GM15510 (cell line): Measurements from ENCODE around the gene POC1B.
A peak's percentile ranks its signal among the peaks of the same experiment; 100 is the strongest.

Experiments
- POLR2A ChIP-seq: IDR thresholded peaks from 3 replicates; pipeline ENCODE4 v1.6.1; 2011; ENCODE audit warnings: borderline replicate concordance; ENCODE audit not compliant: insufficient read length; ENCODE audit errors: extremely low read depth

POC1B gene

DNA sequence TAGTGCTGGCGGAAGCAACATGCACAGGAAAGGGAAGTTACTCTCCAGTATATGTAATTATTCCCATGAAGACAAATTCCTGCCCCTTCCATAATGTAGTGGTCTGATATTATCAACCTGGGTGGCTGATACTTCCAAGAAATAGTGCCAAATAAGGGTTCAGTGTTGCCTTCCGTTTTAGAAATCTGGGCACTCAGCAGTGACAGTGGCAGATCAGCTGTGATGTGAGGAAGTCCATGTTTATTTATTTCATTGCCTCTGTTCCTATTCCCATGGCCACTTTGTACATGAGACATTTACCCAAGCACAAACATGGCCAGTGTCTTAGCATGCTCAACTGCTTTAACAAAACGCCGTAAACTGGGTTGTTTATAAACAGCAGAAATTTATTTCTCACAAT lies 20.3 kb upstream of the POC1B start:
- no peak for TF ChIP-seq POLR2A

DNA sequence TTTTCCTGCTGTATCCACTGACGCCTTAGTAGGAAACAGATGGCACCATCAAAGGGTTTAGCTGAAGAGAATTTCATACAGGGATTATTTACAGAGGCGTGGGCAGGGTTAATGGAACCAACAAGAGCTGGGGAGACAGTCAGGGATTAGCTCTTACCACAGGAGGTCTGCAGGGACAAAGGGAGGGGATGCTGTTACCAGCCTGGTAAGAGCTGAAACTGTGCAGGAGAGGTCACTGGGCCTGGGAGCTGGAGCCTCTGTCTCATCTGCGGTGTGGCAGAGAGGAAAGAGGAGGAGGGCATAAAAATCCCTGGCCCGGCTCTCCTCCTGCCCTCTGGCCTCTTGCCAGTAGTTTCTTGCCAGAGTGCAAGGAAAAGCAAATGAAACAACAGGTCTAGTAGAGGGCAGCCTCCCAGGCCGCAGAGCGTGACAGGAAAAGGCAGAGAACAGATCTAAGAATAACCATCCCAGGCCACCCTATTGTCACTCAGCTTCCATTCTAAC lies 18.9 kb upstream of the POC1B start:
- TF ChIP-seq POLR2A: no peak

DNA sequence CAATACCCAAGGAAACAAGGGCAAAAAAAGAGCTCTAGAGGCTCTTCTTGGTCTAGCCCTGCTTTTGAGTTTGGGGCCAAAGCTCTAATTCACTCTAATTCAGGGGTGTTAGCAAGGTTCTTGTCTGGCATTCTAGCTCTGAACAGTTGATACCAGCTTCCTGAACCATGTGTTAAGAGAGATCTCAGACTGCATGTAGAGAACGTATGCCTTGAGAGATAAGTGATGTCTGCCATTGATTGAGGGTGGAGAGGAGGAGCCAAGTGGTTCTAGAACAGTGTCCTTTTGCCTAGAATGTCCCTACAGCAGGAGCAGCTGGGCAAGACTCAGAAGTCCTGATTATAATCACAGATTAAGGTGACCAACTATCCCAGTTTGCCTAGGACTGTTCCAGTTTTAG lies 18.2 kb upstream of the POC1B start:
- TF ChIP-seq POLR2A: no peak

DNA sequence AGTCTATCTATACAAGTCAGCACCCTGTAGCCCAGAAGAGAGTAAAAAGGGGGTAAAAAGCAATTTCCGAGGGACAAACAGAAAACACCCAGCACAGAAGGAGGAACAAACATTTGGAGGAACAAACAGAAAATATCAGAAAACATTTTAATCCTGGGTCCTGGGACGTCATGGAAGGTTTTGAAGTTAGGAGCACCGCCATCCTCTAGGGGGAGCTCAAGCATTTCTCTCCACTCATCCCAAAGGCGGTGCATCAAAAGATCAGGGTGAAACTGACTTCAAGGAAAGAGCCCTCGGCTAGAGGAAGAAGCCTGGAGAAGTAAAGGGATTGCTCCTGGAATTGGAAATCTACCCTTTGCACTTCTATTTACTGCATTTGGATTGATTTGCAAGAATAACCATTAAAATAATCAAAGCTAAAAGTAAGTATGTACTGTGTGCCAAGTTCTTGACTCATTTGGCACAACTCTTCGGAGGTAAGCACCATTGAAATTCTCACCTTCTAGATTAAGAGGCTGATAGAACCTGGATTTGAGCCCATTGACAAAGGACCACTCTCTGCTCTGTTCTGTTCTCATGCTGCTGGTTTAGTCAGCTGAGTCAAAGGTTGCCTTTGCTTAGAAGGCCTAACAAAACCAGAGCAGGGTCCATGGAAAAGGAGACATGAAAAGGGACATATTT lies 17.2 kb upstream of the POC1B start:
- no peak for TF ChIP-seq POLR2A

DNA sequence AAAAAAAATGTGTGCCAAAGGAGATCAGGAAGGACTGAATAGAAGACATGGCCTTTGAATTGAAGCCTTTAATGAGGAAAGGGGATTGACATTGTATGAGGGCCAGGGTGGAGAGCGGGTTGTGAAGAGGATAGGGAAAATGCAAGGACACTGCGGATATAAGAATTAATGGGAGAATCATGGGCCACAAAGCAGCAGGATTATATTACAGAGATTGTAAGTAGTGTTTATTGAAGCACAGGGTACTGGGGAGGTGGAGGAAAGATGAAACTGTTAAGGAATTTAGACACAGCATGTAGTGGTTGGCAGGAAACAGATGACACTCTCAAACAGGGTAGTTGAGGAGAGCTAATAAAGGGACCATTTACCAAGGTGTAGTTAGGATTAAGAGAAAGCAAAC lies 16.4 kb upstream of the POC1B start:
- TF ChIP-seq POLR2A: no peak

DNA sequence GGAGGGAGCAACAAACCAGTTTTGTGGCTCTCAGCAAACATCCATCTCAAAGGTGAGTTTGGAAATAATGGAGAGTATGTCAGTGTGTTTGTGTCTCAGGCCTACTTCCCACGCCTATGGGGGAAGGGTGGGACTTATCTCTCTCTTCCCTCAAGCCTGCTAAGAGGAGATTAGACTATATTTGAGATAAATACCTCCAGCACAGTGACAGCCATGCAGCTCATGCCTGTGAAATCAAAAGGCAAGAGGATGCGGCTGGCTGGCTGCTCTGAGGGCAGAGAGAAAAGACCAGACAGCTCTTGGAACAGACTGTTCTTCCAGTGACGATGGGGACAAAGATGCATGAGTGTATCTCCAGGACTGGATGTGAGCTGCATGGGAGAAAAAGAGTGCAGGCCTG lies 14.7 kb upstream of the POC1B start:
- no peak for TF ChIP-seq POLR2A

DNA sequence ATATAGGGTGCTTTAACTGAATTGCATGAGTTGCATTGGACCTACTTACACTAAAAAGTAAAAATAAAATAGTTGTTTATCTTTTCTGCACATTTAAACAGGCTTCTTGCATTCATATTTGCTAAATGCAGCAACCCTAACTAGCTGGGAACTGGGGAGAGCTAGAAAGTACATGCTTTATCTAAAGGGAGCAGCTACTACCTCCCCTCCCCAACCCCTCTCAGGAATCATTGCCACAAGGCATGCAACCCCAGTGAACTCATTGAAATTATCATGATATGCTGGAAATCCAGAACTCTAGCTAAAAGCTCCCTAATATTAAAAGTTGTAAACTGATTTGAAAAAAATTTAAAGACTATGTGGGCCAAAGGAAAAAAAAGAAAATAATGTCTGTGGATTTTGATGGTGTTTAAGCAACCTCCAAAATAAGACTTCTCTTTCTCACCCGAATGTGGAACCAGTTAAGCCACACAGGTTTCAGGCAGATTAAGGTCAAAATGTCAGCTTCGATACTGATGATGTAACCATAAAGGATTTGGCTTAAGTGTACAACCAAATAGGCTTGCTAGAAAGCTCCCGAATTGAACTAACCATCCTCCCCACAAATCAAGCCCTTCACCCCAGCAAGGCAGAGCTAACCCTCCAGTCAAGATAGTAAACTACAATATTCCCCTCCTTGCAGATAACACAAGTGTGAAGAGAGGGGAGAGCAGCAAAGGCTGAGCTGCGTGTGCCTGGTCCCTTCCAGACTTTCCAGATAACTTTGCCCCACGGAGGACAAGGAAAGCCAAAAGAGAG lies 13.8 kb upstream of the POC1B start:
- no peak for TF ChIP-seq POLR2A

DNA sequence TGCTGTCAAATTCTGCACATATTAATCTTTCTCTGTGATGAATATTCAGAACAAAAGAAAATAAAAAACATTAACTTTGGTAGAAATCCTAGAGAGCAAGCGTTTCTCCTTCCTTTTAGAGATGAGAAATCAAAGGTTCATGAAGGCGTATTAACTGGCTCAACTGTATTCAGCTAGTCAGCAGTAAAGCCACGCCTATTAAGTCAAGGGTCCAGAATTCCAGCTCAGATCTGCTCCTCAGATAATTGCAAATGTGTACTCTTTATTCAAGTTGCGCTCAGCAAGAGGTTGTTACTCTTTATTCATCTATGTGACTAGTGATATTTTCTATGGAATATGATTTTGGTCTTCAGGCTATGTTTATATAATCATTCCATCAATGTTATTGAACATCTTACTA lies 13.1 kb upstream of the POC1B start:
- no peak for TF ChIP-seq POLR2A

DNA sequence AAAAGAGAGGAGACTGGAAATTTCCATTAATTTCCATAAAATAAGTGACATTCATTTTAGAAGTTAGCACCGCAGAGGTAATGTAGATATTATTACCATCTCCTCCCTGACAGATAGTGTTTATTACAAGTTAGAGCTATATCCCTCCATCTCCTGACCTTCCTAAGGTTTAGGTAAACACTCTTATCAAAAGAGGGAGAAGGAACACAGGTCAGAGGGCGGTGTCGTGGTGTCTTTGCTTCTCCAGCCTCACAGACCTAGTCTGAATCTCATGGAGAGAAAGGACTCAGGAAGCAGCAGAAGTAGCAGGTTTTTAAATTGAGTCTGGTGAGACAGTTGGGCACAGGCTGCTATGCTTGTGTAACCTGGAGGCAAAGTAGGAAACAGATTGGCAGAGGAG lies 11.5 kb upstream of the POC1B start:
- TF ChIP-seq POLR2A: no peak

DNA sequence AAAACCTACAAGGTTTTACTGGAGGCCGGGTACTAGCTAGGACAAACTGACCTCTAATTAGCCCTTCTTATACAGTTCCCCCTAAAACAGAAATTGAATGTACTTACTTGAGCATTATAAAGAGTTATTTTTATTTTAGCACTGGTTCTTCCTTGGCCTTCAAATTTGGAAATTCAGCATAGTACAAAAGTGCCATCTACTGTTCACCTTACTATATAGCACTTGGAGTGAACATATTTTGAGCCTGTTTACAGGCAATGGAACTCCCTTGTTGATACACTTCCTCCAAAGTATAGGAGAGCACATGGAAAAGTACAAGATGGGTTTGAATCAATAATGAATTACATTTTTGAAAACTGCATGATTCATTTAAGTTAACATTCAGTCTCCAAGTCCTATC lies 3.9 kb upstream of the POC1B start:
- no peak for TF ChIP-seq POLR2A

DNA sequence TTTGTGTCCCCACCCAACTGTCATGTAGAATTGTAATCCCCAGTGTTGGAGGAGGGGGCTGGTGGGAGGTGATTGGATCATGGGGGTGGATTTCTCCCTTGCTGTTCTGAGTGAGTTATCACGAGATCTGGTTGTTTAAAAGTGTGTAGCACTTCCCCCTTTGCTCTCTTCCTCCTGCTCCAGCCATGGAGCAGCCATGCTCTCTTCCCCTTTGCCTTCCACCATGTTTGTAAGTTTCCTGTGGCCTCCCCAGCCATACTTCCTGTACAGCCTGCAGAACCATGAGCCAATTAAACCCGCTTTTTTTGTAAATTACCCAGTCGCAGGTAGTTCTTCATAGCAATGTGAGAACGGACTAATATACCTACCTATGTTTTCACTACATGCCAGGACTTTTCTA lies 2.6 kb upstream of the POC1B start:
- TF ChIP-seq POLR2A: no peak

DNA sequence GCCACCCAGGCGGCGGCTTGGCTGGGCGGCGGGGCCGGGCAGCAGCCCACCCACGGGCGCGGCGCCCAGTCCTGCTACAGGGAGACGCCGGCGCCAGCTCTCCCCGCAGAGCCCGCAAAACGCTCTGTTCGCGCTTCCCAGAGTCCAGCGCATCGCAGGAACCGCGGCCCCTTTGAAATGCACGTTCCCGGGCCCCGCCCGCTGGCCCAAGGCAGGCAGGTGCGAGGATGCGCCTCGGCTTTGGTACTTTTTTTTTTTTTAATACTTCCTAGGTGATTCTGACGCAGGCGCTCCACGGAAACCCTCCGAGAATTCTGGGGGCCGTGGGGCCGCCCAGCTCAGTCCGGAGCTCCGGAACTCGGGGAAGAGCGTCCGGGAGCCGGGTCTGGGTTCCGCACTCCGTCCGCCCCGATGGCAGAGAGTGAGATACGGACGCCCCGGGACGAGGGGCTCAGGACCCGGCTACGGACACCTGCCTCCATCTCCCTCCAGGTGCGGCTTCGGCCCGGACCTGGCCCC lies 483 bp downstream of the POC1B start:
- TF ChIP-seq POLR2A: no peak

DNA sequence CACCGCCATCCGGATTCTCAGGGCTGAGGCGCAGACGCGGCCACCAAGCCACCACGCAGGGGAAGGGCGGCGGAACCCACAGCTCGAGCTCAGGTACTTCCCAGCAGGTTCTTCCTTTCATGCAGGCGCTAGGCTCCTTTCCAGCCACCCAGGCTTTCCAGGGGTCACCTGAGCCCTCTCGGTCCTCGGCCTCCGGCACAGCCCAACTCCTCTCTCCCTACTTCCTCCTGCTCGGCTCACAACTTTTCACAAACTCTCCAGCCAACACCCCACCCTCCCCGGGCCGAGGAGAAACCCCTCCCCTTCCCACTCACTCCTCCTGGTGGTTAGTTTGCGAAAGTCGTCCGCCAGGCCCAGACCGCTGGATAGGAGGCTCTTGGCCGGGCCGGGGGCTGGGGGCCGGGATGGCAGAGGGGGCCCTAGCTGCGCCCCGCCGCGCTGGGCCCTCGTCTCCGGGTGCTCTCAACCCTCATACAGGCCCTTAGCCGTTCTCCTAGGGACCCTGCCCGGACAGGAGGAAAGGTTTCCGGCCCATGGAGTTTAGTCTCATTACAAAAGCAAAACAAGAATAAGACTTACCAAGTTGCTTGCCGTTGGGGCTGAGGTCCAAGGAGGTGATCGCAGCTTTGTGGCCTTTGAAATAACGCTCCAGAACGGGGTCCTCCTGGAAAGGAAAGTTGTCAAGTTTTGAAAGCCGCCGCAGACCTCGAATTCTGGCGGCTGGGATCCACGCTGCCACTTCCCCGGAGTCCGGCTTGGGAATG lies 1.1 kb downstream of the POC1B start, which contains the start of gene GALNT4:
Gene GALNT4 (minus strand): TSS at position 256 of the 764 bp plus-strand sequence. CDS start 247 bp downstream, at position 9.
- TF ChIP-seq POLR2A: peak; percentile 31

DNA sequence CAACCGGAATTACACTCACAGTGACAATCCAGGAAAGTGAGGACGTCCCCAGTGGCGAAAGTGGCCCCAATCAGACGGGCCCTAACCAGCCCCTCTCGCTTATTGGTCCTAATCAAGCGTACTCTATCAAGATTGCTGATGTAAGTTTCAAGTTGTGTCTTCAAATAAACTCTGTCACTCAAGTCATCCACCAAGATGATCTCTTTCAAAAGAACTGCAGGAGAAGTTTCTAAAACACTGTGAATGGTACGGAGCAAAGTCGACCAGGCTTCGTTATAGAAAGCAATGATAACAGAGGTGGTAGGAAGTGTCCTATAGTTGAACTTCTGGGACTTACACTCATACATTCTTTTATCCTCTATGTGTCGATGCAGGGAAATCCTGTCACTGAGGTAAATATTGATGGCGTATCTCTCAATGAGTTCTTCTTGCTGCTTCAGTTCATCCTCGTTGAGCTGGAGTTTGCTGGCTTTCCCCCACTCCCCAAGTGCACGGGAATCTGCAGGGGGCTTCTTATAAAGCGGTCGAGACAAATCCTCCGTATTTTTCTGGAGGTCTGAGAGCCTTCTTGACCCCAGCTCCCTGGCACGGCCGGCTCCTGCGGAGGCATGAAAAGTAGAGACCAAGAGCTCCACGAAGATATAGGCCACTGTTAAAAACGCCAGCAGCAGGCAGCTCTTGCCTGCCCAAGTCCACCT lies 1.9 kb downstream of the POC1B start:
- no peak for TF ChIP-seq POLR2A
